ENCODE data around the gene ATP1A1.

Gene ATP1A1

DNA sequence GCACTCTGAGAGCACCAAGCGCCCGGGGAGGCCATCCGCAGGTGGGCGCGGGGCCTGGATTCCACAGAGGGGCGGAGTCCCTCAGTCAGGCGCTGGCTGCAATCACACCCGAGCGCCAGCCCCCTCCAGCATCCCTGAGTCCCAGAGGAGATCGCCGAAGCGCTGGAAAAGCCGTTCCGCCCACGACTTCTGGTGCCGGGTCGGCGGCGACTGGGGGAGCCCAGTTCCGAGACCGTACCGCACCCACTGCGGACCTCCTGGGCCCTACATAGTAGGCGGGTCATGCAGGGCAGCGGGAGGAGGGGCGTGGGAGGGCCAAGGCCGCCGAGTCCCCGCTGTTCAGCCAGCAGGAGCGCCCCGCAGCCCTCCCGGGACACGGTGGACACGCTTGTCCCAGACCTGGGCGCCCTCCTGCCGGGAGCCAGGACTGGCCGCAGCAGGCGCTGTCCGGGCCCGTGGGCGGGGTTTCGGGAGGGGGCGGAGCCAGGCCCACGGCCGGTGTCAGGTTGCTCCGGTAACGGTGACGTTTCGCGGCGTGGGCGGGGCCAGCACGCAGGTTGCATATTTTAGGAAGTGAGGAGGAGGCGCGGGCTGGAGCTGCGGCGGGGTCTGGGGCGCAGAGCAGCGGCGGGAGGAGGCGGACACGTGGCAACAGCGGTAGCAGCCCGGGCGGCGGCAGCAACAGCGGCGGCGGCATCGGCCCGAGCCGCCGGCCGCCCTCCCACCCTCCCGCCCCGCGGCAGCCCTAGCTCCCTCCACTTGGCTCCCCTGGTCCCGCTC, at the start of gene ATP1A1:
TSS of gene ATP1A1 (plus strand) at position 594 of the 780 bp plus-strand sequence. CDS start 268 bp downstream, outside the sequence.
- DNase-seq: peak; percentile 62

DNA sequence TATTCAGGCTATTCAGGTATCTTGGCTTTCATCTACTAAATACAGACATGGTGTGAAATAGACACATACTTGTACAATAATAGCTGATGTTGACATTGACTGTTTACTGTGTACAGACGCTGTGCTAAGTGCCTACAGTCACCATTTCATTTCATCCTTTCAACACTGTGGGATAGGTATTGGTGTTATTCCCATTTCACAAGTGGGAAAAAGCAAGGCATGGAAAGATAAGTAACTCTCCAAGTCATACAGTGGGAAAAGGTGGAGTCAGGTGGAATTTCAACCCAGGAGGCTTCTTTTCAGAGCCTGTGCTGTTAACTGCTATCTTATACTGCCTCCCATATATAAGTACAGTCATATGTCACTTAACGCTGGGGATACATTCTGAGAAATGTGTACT, 49.6 kb upstream of the ATP1A1 start:
- DNase-seq: no peak

GRCh38 chr1:116324411-116324810, 48.6 kb upstream of the ATP1A1 start:
- DNase-seq: no peak

- DNase-seq: no peak
Measured at GRCh38 chr1:116325104-116325503, 47.9 kb upstream of the ATP1A1 start.

- no peak for DNase-seq
Measured at GRCh38 chr1:116325922-116326321, 47.1 kb upstream of the ATP1A1 start.

DNA sequence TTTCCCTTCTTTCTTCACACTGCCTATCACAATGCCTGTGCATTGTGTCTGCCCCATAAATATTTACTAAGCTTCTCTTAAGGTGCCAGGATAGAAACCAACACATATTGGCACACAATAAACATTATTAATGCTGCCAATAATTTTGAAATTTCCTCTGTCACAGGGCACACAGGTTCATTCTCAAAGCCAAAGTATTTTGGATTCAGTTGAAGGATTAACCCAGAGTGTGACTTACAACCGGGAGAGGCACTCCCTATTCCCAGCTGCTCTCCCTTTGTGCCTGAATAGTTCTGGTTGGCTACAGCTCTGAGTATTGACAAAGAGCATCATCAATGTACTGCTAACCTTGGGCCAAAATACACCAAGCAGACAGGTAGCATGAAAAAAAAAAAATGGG, 46.6 kb upstream of the ATP1A1 start:
- no peak for DNase-seq

DNA sequence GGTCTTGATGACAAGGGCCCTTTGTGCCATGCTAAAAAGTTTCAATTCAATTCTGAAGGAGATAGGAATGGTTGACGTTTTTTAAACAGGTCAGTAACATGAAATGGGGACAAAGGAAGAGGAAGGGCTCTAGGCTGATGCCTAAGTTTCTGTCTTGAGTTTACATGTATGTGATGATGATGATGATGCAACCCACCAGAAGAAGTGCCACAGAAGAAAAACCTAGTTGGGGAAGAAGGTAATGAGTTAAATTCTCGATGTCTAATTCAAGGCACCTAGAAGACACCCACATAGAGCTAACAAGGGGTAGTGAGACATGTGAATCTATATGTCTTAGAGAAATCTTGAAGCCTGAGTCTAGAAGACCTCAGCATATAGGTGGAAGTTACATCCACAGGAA, 44.4 kb upstream of the ATP1A1 start:
- DNase-seq: no peak

DNA sequence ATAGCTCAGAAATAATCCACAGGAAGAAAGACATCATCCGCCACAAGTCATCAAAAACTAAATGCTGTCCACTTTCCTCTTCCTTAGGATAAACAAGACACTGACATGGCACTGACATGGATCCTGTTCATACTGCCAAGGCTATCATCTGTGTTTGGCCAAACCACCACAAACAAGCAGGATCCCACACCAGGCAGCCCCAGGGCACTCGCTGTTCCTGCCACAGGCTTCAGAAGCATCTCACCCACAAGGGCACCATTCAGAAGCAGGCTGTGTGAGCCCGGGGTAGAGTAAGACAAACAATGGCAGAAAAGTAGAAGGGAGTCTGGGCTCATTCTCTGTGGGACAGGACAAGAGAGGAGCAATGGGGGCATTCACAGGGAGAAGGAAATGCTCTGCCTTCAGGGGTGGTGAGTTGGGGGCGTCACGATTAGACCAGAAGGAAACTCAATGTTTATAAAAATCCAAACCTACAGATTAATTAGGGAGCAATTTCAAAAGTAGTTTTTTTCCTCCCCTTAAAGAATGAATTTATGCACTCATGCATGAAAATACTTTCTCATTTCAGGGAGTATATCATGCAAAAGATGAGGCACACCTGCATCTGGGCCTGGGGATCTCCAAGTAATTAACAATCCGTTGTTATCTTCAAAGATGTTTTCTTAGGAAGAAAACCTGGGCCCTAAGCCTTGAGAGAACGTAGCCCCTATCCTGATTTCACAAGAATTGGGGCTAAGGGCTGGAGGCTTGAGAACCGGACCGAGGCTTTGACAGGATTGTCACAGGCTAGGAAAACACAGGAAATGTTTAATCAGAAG, 43.3 kb upstream of the ATP1A1 start:
- DNase-seq: no peak

GRCh38 chr1:116330342-116330652, 42.7 kb upstream of the ATP1A1 start:
- no peak for DNase-seq

DNA sequence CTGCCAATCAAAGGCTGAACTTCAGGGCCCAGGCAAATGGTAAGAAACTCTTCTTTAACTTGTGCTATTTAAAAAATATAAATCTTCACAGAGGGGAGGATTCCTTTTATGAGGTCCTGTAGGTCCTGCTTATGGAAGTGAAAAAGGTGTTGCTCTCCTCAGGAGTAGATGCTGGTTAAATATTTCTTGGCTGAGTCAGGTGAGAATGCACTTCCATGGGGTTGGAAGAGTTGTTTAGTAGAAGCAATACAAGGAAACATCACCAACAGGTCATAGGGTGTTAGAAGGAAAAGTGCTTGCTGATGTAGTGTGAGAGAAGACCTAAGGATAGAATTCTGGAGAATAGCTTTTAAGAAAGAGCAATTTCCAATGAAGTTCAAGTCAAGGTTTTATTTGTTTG, 42.2 kb upstream of the ATP1A1 start:
- DNase-seq: no peak

DNA sequence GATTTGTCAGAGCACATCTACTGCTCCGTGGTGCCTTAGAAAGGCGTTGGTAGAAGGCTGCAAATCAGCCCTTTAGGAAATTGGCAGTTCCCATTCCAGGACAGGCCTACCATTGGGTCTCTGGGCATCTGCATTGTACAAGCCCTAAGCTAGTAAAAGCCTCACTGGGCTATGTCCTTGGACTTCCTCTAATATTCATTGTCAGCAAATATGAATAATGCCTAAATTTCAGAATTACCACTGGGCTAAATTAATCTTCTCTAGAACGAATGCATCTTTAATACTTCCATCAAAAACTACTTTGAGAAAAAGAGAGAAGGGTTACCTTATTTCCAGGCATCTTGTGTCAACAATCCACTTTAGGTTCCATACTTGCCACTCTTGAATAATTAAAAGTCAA, 41.5 kb upstream of the ATP1A1 start:
- no peak for DNase-seq

DNA sequence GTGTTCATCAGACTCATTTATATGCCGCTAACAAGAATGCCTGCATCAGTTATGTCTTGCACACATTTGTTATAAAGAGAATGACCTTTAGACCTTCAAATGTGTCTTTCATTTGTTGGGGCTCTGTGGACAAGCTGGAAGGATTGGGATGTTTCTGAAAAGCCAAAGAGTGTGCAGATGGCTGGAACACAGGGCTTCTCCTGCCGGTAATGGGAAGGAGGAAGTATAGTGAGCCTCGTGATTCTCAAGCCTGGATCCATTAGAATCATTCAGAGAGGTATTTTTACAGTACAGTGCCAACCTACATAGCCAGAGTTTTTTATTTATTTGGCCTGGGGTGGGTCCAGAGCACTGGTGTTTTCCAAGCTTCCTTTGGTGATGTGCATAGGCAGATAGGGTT, 40.6 kb upstream of the ATP1A1 start:
- no peak for DNase-seq

GRCh38 chr1:116333171-116334014, 39.7 kb upstream of the ATP1A1 start:
- no peak for DNase-seq

DNA sequence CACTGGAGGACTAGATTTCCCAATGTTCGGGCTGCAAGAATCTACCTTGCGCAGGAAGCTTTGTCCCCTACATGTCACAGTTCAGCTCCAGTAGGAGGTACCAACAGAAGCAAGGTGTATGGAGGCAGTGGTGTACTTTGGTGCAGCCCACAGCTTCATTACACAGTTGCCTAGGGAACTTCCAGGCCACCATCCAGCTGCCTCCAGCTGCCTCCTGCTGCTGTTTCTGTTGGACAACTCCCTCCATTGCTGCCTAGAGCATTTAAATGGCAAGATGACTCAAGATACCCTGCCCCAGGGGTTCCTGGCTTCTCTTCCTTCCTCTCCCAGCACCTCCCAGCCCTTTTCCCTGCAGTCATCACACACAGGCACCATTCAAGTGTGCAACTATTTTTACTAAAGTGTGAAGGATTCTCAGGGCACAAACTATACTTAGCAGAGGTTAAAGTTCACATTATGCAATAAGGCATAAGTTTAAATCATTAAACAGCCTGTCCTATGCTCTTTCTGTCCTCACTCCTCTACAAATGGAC, 39.0 kb upstream of the ATP1A1 start:
- DNase-seq: no peak

DNA sequence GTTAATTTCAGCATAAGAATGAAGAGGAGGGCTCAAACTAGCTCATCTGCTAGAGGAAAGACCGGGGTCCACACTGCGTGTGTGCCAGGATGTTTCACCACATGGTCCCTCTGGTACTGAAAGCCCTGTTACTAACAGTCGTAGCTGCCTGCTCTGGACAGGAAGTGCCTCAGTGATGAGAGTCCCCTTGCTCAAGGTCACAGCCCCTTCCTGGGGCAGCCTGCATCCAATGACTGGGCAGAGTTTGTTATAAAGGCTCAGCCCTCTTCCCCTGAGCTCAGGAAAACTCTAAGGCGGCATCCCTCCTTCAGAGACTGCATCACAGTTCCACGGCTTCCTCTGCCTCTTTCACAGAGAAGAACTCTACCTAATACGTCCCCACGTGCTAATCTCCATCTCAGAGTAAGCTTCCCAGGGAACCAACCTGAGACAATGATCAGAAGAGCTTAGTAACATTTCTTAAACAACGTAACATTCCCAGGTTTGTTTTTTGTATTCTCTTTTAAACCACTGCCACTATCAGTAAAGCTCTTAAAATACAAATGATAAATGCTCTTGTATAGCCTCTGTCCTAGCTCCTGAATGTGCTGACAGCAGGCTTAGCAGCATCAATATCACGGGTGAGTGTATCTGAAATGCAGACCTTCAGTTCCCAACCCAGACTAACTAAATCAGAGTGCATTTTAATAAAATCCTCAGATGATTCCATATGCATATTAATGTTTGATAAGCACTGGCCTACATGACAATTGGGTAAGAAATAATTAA, 38.0 kb upstream of the ATP1A1 start:
- no peak for DNase-seq

DNA sequence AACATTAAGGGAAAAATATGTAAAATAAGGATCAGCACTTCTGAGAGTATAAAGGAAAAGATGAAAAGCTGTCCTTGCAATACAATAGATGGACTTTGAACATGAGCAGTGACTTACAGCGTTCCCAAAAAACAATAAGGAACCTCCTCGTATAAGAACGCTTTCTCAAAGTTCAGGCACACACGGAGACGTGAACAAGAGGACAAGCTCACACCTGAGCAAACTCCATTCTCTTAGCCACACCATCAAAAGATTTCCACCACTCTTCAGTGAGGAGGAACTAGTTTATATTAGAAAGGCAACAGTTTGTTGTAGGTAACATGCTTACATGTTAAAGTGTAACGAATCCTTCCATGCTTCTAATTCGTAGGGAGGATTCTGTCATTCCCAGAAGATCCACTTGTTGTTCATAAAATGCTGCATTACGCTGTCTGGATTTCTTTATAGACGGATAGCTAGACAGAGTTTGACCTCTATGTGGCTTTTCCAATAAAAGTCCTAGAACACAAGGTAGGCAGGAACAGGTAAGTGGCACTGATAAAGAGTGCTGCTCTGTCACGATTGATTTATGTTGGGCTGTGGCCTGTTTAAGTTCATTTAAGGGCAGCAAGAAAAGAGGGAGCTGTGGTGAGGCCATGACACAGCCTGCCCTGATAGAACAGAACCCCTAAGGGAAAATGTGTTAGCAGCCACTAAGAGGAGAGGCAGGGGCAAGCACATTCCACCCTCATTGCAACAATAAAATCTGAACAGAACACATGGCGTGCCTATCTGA, 37.0 kb upstream of the ATP1A1 start:
- DNase-seq: no peak

- no peak for DNase-seq
Measured at GRCh38 chr1:116337398-116337797, 35.6 kb upstream of the ATP1A1 start.

GRCh38 chr1:116338400-116338799, 34.6 kb upstream of the ATP1A1 start:
- no peak for DNase-seq

DNA sequence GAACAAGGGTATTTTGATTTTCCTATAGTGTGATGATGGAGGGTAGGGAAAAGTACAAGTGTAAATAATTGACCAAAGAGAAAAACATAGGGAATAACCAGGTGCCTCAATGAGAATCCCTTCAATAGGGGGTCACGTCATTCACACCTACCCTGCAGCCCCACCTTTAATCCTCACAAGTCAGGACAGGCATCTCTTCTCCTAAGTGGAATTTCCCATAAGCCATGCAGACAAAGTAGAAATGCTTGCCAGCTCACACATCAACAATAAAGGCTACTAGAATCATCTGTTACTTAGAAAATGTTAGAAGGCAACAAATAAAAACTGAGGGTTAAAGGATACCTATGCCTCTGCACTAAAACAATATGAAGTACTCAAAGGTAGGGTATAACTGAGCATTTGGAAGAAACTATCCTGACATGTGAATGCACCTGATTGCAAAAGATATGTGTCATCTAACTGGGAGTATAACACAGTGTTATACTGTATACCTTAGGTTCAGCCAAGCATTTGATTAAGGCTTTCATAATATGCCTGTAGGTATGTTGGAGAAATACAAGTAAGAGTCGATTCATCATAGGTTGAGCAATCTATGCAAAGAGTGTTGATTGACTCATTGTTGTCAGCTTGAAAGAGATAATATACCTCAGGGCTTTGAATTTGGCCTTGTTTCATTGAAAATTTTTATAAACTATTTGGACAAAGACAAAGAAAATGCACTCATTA, 32.4 kb upstream of the ATP1A1 start:
- no peak for DNase-seq

- DNase-seq: no peak
Measured at GRCh38 chr1:116343019-116343418, 30.0 kb upstream of the ATP1A1 start.

- no peak for DNase-seq
Measured at GRCh38 chr1:116345011-116345410, 28.0 kb upstream of the ATP1A1 start.
